HepG2 (cell line): ENCODE measurements around the gene DOCK3. TPM values are rescaled to one million over a fixed set of nuclear protein-coding genes. Genes with fewer than 3 reads are reported as not detected.

Experiments used
- CBFB ChIP-seq: sonication (generic); formaldehyde crosslinking; IDR thresholded peaks from 2 replicates; pipeline ENCODE4 v1.4.0; 2020; ENCODE audit warnings: missing genetic modification reagents
- CHD2 ChIP-seq: IDR thresholded peaks from 2 replicates; pipeline ENCODE4 v1.6.1; 2011; ENCODE audit warnings: low read depth, low read length, improper control_type of control experiment
- ETV6 ChIP-seq: sonication (generic); formaldehyde crosslinking; conservative IDR thresholded peaks from 2 replicates; pipeline ENCODE4 v1.4.0; 2020; ENCODE audit warnings: missing genetic modification reagents
- GATAD1 ChIP-seq: IDR thresholded peaks from 2 replicates; pipeline ENCODE4 v1.6.1; 2016; ENCODE audit warnings: missing genetic modification reagents, missing compliant biosample characterization
- HBP1 ChIP-seq: IDR thresholded peaks from 2 replicates; pipeline ENCODE4 v1.6.1; 2016; ENCODE audit warnings: low read depth, control low read depth
- HOXA5 ChIP-seq: sonication (generic); formaldehyde crosslinking; IDR thresholded peaks from 2 replicates; pipeline ENCODE4 v1.4.0; 2020; ENCODE audit warnings: missing genetic modification reagents
- NFE2L2 ChIP-seq: fragments of 150-350 bp; IDR thresholded peaks from 2 replicates; pipeline ENCODE4 v1.6.1; 2014; ENCODE audit warnings: low read length
- RNF219 ChIP-seq: sonication (generic); formaldehyde crosslinking; IDR thresholded peaks from 2 replicates; pipeline ENCODE4 v1.5.0; 2020; ENCODE audit warnings: mild to moderate bottlenecking, missing genetic modification reagents
- SMC3 ChIP-seq: IDR thresholded peaks from 2 replicates; pipeline ENCODE4 v1.6.1; 2011; ENCODE audit warnings: low read length, improper control_type of control experiment
- SMYD3 ChIP-seq: sonication (generic); formaldehyde crosslinking; IDR thresholded peaks from 2 replicates; pipeline ENCODE4 v1.8.1; 2023; ENCODE audit warnings: mild to moderate bottlenecking, missing genetic modification reagents
- TARDBP ChIP-seq: sonication (generic); formaldehyde crosslinking; IDR thresholded peaks from 2 replicates; pipeline ENCODE4 v1.8.0; 2022; ENCODE audit warnings: mild to moderate bottlenecking, missing genetic modification reagents
- TEAD3 ChIP-seq: optimal IDR thresholded peaks from 2 replicates; pipeline ENCODE3; 2016; ENCODE audit warnings: borderline replicate concordance
- ZBTB7B ChIP-seq: sonication (generic); formaldehyde crosslinking; IDR thresholded peaks from 2 replicates; pipeline ENCODE4 v1.4.0; 2020; ENCODE audit warnings: missing genetic modification reagents
- ZFP36L1 ChIP-seq: sonication (generic); formaldehyde crosslinking; IDR thresholded peaks from 2 replicates; pipeline ENCODE4 v1.8.0; 2022; ENCODE audit warnings: mild to moderate bottlenecking, missing genetic modification reagents, moderate library complexity
- ZNF557 ChIP-seq: sonication (generic); formaldehyde crosslinking; IDR thresholded peaks from 2 replicates; pipeline ENCODE4 v1.4.0; 2020; ENCODE audit warnings: missing genetic modification reagents
- ZNF709 ChIP-seq: sonication (generic); formaldehyde crosslinking; IDR thresholded peaks from 2 replicates; pipeline ENCODE4 v1.5.0; 2020; ENCODE audit warnings: mild to moderate bottlenecking, missing genetic modification reagents
- ZSCAN21 ChIP-seq: sonication (generic); formaldehyde crosslinking; IDR thresholded peaks from 2 replicates; pipeline ENCODE4 v1.8.0; 2022; ENCODE audit warnings: mild to moderate bottlenecking, missing genetic modification reagents, moderate library complexity, borderline replicate concordance
- polyA plus RNA-seq, 8 experiments: library from polyadenylated mRNA; depleted of rRNA in 3 of 8; stranded (reverse) in 7 of 8; unstranded in 1 of 8; fragments of >200 nt; fragmentation: Illumina TruSeq in 4 of 8; extraction: Trizol in 4 of 8; gene quantifications; 2 replicates each; pipeline versions ENCODE4 v1.2.1 to v1.2.3, GENCODE V29; 2011 to 2016; ENCODE audit warnings: low read depth in 4 of 8, missing spikeins in 1 of 8, mixed read lengths in 1 of 8; ENCODE audit not compliant: insufficient read depth in 1 of 8
- total RNA-seq, 5 experiments: library from RNA; depleted of rRNA; stranded (reverse); fragments of >200 nt; fragmentation: Illumina TruSeq; extraction: Trizol; gene quantifications; 2 replicates each; pipeline ENCODE4 v1.2.3, GENCODE V29; 2016; ENCODE audit warnings: low read depth in 1 of 5
- TF ChIP-seq, protein P1 (sequence below): IDR thresholded peaks from 2 replicates; pipeline ENCODE4 v1.6.1; 2016
- TF ChIP-seq, protein P2 (sequence below): sonication (generic); formaldehyde crosslinking; IDR thresholded peaks from 2 replicates; pipeline ENCODE4 v1.5.0; 2020; ENCODE audit warnings: mild to moderate bottlenecking, missing genetic modification reagents, borderline replicate concordance
- TF ChIP-seq, protein P3 (sequence below): sonication (generic); formaldehyde crosslinking; IDR thresholded peaks from 2 replicates; pipeline ENCODE4 v1.5.1; 2020; ENCODE audit warnings: missing genetic modification reagents, mild to moderate bottlenecking, borderline replicate concordance
- TF ChIP-seq, protein P4 (sequence below): sonication (generic); formaldehyde crosslinking; IDR thresholded peaks from 2 replicates; pipeline ENCODE4 v1.4.0; 2020; ENCODE audit warnings: mild to moderate bottlenecking, missing genetic modification reagents

The DOCK3 gene
- total and polyA plus RNA-seq, 2 of the 13 experiments (the other 11 are each of a cell fraction or from before 2014, with no cell fraction given), result not detected

DNA sequence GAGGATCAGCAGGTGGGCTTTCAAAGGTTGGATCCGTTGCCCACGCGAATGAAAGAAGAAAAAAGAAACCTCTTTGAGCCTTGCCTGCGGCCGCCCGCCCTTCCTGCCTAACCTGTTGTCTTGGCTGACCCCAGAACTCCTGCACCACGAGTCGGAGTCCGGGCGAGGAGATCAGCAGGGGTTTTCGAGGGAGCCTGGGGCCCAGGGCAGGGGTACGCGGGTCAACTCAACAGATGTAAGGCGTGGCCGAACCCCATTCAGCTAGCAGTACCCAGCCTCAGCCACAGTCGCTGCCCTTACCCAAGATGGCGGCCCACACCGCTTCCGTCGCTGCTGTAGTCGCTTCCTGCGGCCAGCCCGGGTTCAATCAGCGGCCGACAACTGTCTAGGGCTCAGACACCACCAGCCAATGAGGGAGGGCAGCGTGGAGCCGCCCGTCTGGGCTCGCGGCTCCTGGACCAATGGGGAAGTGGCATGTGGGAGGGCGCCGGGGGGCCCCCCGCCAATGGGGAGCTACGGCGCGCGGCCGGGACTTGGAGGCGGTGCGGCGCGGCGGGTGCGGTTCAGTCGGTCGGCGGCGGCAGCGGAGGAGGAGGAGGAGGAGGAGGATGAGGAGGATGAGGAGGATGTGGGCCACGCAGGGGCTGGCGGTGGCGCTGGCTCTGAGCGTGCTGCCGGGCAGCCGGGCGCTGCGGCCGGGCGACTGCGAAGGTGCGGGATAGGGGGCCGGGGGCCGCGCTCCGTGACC is 710.2 kb downstream of the DOCK3 start, which contains the start of gene MANF (continued):
- TF ChIP-seq ZNF557 (CRISPR knock-in tag) (0 out of 2 replicates have a peak, but pooled peaks have one; percentile 19), RNF219 (no peak), CHD2 (peak; percentile 46; the same call in 1 of the 2 replicates), NFE2L2 (no peak), TARDBP (CRISPR knock-in tag) (no peak), ZFP36L1 (0 out of 2 replicates have a peak, but pooled peaks have one; percentile 50), GATAD1 (CRISPR knock-in tag) (peak; percentile 92), CBFB (CRISPR knock-in tag) (peak; percentile 90), ZNF709 (CRISPR knock-in tag) (0 out of 2 replicates have a peak, but pooled peaks have one; percentile 49), ZBTB7B (CRISPR knock-in tag) (peak; percentile 60; the same call in 1 of the 2 replicates), TEAD3 (CRISPR knock-in tag) (peak; percentile 72), HOXA5 (peak; percentile 60), HBP1 (CRISPR knock-in tag) (peak; percentile 71; the same call in 1 of the 2 replicates), SMYD3 (no peak), ZSCAN21 (CRISPR knock-in tag) (peak; percentile 43; the same call in 1 of the 2 replicates), SMC3 (no peak), ETV6 (CRISPR knock-in tag) (no peak)
- TF ChIP-seq, protein P1, sequence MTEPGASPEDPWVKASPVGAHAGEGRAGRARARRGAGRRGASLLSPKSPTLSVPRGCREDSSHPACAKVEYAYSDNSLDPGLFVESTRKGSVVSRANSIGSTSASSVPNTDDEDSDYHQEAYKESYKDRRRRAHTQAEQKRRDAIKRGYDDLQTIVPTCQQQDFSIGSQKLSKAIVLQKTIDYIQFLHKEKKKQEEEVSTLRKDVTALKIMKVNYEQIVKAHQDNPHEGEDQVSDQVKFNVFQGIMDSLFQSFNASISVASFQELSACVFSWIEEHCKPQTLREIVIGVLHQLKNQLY, result no peak
- TF ChIP-seq, protein P2, sequence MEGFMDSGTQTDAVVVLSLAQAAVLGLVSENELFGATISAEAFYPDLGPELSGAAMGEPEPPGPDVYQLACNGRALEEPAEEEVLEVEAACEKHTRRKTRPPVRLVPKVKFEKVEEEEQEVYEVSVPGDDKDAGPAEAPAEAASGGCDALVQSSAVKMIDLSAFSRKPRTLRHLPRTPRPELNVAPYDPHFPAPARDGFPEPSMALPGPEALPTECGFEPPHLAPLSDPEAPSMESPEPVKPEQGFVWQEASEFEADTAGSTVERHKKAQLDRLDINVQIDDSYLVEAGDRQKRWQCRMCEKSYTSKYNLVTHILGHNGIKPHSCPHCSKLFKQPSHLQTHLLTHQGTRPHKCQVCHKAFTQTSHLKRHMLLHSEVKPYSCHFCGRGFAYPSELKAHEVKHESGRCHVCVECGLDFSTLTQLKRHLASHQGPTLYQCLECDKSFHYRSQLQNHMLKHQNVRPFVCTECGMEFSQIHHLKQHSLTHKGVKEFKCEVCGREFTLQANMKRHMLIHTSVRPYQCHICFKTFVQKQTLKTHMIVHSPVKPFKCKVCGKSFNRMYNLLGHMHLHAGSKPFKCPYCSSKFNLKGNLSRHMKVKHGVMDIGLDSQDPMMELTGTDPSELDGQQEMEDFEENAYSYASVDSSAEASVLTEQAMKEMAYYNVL (CRISPR knock-in tag), result no peak
- TF ChIP-seq, protein P3, sequence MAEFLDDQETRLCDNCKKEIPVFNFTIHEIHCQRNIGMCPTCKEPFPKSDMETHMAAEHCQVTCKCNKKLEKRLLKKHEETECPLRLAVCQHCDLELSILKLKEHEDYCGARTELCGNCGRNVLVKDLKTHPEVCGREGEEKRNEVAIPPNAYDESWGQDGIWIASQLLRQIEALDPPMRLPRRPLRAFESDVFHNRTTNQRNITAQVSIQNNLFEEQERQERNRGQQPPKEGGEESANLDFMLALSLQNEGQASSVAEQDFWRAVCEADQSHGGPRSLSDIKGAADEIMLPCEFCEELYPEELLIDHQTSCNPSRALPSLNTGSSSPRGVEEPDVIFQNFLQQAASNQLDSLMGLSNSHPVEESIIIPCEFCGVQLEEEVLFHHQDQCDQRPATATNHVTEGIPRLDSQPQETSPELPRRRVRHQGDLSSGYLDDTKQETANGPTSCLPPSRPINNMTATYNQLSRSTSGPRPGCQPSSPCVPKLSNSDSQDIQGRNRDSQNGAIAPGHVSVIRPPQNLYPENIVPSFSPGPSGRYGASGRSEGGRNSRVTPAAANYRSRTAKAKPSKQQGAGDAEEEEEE (CRISPR knock-in tag), result no peak
- TF ChIP-seq, protein P4, sequence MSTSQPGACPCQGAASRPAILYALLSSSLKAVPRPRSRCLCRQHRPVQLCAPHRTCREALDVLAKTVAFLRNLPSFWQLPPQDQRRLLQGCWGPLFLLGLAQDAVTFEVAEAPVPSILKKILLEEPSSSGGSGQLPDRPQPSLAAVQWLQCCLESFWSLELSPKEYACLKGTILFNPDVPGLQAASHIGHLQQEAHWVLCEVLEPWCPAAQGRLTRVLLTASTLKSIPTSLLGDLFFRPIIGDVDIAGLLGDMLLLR (CRISPR knock-in tag), result peak; percentile 37; the same call in 1 of the 2 replicates
